HG03039 (cell line): ENCODE measurements around the gene LIF.

Source experiments
- ATAC-seq: cut with Tn5 transposase; IDR thresholded peaks from one replicate; pipeline ENCODE4 v1.9.1; 2021; ENCODE audit warnings: mild to moderate bottlenecking, moderate library complexity; ENCODE audit not compliant: unreplicated experiment

Gene LIF

GRCh38 chr22:30265131-30265720 lies 18.7 kb upstream of the LIF start:
- no peak for ATAC-seq

DNA sequence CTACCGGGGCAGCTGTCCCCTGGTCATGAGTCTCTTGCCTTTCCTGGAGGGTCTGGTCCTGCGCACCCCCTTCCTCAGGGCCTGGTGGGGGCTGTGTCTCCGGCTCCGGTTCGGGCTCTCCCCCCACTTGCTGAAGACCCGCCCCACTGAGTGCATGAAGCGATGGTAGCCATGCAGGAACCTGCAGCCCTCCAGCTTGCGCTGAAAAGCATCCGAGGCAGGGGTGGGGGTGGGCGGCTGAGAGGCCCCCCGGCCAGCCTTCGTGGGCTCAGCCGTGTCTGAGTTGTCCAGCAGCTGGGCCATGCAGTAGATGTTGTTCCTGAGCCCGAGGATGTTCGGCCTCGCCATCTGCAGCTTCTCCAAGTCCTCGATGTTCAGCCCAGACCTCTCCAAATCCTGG lies 17.3 kb upstream of the LIF start:
- ATAC-seq = no peak

DNA sequence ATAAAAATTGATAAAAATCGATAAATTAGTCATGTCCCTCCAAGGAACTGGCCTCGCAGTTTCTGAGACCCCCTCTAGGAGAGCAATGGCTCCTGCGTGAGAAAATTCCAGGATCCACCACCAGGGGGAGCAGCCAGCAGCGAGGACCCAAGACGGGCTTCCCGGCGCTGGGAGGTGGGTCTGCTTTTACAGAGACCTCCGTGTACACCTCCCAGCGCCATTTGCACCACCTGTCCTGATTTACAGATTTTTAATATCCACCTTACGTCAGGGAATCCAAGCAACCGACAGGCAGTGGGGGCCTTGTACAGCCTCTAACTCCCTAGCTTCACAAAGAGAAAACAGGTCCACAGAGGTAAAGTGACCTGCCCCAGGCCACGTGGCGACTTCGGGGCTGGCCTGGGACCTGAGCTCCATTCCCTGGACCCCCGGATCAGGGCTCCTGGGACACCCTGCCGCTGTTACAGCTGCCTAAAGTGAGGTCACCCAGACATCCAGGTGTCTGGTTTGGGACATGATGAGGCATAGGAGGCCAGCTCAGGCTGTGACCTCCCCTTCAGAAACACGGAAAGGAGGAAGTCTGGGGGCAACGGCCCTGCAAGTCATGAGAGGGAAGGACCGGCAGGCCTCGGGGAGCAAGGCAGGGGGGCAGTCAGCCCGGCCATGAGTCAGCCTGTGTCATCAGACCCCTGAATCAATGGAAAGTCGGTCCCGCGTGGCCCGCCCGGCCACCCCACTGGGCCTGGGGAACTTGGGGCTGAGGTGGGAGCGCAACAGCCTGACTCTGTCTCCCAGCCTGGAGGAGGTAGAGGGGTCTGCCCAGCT lies 16.6 kb upstream of the LIF start:
- no peak for ATAC-seq

DNA sequence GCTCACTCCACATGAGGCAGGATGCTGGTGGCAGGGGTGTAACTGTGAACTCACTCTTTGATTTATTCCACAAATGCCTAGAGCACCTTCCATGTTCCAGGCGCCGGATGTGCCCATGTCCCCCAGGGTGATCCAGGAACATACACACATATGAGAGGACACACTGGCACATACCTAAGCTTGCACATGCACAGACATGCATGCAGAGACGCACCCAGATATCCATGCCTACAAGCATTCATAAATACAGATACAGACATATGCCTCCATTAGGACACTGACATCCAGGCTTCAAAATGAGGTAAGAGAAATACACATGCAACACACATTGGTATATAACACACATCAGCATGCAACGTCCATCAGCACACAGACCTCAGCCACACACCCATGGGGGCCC lies 15.6 kb upstream of the LIF start:
- ATAC-seq = no peak

- ATAC-seq = no peak
These were observed 14.6 kb upstream of the LIF start for GRCh38 chr22:30261134-30261533.

DNA sequence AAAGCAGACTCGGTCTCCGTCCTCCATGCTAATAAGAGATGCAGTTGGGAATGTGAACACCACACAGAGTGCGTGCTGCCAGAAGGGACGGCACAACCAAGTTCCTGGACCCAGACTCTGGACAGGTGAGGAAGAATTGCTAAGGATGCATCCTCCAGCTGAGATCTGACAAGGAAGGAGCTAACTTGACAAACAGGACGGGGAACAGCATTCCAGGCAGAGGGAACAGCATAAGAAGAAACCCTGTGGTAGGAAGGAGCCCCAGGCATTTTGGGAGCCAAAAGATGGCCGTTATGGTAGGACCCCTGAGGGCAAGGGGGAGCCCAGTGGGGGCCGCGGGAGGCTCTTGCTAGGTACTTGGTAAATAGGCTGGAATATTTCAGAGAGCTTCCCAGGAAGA lies 14.1 kb upstream of the LIF start:
- no peak for ATAC-seq

DNA sequence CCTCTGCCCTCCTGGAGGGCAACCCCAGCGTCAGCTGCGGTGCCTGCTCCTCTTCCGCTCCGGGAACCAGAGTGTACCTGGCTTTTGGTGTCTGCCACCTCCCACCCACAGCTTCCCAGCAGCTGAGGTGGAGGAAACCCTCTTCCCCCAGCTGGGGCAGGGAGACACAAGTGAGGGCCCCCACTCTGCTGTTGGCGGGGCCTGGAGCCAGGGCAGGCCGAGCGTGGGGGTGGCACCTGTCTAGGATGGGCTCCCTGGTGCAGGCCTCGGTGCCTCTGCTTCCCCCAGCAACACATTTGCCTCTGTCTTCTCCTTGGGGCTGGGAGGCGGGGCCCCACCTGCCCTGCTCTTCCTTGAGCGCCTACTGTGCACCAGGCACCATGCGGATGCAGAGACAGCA lies 13.7 kb upstream of the LIF start:
- ATAC-seq = no peak

GRCh38 chr22:30254314-30254713 lies 7.8 kb upstream of the LIF start:
- no peak for ATAC-seq

- no peak for ATAC-seq
These were observed 6.8 kb upstream of the LIF start for GRCh38 chr22:30253205-30253852.

DNA sequence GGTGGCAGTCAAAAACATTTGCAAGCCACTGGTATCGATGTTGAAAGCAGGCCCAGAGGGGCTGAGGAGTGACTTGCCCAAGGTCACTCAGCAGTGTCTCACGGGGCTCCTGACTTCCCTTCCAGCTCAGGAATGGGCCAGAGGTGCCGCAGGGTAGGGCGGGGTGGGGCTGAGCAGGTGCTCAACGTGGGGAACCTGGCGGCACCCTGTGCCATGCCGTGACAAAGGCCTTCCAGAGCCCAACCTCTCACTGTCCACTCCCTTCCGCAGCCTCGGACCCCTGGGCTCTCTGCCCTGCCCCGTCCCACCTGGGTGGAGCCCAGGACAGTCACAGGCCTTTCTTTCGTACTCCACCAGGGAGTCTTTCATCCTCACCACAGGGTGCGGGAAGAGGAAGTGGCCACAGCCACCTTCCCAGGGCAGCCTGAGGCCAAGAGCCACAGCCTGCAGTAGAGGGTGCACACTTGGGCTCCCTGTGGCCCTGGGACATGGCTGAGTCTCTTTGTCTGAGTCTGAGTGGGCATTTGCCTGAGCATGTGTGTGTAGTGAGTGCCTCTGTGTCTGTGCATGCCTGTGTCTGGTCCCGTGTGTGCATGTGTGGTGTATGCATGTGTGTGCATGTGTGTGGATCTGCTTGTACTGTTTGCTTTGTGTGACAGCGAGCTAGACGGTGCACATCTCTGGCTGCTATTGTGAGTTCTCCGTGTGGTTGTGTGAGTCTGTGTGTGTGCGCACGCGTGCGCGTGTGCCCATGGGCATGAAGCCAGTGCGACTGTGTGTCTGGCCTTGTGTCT lies 6.0 kb upstream of the LIF start:
- ATAC-seq = no peak

GRCh38 chr22:30251711-30252110 lies 5.2 kb upstream of the LIF start:
- no peak for ATAC-seq

GRCh38 chr22:30250661-30251267 lies 4.2 kb upstream of the LIF start:
- ATAC-seq = no peak

GRCh38 chr22:30250039-30250565 lies 3.5 kb upstream of the LIF start:
- ATAC-seq = no peak

GRCh38 chr22:30249049-30250038 lies 2.8 kb upstream of the LIF start:
- ATAC-seq = no peak

DNA sequence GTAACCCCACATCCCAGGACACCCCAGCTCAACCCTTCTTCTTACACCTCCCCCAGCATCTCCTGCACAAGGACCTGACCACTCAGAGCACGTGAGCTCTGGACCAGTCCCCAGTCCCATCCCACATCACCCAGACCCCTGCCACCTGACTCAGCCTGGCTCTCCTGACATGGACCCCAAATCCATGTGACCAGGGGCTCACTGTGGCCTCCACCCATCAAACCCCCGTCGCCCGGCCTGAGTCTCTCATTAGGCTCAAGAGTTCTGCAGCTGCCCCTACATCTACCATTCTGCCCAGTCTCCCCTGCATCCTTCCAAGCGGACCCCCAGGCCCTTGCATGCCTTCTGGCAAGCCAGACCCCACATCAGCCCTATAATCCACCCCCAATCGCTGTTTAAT lies 1.9 kb upstream of the LIF start:
- no peak for ATAC-seq

DNA sequence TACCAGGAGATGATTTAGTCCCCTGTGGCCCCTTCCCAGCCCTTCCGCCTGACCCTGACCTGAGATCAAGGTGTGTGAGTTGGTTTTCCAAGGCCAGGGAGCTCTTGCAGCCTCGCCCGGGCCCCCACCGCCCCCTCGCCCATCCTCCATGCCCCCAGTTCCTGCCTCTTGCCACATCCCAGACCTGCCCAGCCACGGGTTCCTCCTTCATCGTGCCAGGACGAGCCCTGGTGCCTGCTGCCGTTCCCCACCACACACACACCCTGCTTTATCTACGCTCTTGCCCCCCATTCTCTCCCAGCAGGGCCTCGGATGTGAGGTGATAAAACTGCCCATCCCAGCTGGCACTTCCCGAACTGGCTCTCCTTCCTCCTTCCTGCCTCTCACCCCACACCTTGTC lies 1.4 kb upstream of the LIF start:
- no peak for ATAC-seq

DNA sequence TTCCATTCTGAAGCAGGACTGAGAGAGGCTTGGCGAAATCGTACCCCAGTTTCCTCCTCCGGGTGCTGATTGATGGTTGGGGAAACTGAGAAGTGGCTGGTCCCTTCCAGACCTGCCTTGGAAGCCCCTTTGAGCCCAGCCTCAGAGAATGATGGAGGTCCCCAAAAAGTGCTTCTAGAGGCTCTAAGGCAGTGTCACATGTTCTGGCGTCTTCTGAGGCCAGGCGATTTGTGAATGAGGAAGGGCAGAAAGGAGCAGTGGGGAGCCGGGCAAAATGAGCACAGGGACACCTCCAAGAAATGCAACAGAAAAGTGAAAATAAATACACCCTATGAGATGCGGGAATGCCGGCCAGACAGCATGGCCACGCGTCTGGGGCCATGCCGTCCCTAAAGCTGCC lies 1.0 kb upstream of the LIF start:
- no peak for ATAC-seq

- ATAC-seq = no peak
These were observed 336 bp upstream of the LIF start for GRCh38 chr22:30246814-30247376.
